ENCODE data around the gene DNAJA2. TPM values are rescaled to one million over a fixed set of nuclear protein-coding genes. Genes with fewer than 3 reads are reported as not detected.

DNAJA2 gene
- total RNA-seq, 2 donors from 2014 or later, result 65.1 to 68.2 TPM

GRCh38 chr16:46908540-46909372 is 64.7 kb downstream of the DNAJA2 start:
- Histone ChIP-seq H3K36me3 (ENCODE audit: control insufficient read depth, insufficient read depth, low read length) (peaks cover 53% of the 10 kb centered on the region), H3K27me3 (ENCODE audit: control insufficient read depth, insufficient read depth, low read length, poor library complexity, severe bottlenecking) (no peaks in the 10 kb centered on the region), H3K4me3 (ENCODE audit: low read length) (no peak overlapping the region), H3K27ac (ENCODE audit: low read depth, low read length) (no peak overlapping the region), H3K9me3 (ENCODE audit: control insufficient read depth, low read length) (no peaks in the 10 kb centered on the region), H3K9ac (ENCODE audit: extremely low read depth, low read length, poor library complexity, severe bottlenecking) (no peak overlapping the region), H3K4me1 (ENCODE audit: control insufficient read depth, insufficient read depth, low read length) (no peaks in the 10 kb centered on the region)
- 73 to 96% methylated on average over 2 to 5 of the region's 6 CpGs for WGBS, 2 experiments (ENCODE audit: insufficient coverage in 1 of 2, insufficient read length in 1 of 2)
- no peak overlapping the region for H3K27ac Mint-ChIP-seq
- H3K9me3 Mint-ChIP-seq, result no peaks in the 10 kb centered on the region
- no peaks in the 10 kb centered on the region for H3K27me3 Mint-ChIP-seq (ENCODE audit: insufficient read depth)
- H3K4me3 Mint-ChIP-seq, result no peak overlapping the region
- peaks cover 5% of the 10 kb centered on the region for H3K4me1 Mint-ChIP-seq
- peak; percentile 90 for DNase-seq
- TF ChIP-seq, protein P1, sequence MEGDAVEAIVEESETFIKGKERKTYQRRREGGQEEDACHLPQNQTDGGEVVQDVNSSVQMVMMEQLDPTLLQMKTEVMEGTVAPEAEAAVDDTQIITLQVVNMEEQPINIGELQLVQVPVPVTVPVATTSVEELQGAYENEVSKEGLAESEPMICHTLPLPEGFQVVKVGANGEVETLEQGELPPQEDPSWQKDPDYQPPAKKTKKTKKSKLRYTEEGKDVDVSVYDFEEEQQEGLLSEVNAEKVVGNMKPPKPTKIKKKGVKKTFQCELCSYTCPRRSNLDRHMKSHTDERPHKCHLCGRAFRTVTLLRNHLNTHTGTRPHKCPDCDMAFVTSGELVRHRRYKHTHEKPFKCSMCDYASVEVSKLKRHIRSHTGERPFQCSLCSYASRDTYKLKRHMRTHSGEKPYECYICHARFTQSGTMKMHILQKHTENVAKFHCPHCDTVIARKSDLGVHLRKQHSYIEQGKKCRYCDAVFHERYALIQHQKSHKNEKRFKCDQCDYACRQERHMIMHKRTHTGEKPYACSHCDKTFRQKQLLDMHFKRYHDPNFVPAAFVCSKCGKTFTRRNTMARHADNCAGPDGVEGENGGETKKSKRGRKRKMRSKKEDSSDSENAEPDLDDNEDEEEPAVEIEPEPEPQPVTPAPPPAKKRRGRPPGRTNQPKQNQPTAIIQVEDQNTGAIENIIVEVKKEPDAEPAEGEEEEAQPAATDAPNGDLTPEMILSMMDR (conservative IDR thresholded peaks at IDR 0.05), result peak; percentile 86
- peaks cover 48% of the 10 kb centered on the region for H3K36me3 Mint-ChIP-seq (ENCODE audit: low read depth)

DNA sequence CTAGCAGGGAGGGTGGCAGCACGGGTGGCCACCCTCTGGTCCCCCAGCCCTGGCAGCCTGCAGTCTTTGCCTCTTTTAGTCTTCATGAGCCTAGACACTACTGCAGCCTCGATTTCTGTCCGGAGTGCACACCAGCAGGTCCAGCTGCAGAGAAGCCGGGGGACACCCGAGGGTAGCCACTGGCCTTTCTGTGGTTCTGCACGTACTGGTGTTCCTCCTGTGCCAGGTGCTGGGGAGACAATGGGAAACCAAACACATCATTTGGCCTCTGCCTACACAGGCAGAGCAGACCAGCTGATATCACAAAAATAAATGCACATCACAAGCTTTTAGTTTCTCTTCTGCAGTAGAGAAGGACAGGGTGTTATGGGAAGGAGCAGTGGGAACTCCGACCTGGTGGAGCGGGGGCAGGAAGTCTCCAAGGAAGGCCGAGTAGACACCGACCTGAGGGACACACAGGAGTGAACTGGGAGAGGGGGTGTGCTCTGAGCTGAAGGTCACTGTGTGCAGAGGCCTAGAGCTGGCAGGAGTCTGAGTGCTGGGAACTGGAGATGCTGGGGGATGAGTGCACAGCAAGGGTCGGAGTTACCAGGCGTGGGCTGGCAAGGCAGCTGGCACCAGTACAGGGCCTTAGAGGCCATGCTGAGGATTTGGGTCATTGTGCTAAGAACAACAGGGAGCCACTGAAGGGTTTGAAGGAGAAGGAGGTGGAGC is 66.3 kb downstream of the DNAJA2 start:
- WGBS, 2 experiments (ENCODE audit: insufficient coverage in 1 of 2, insufficient read length in 1 of 2), result 93 to 94% methylated on average over 10 to 12 of the region's 12 CpGs
- no peaks in the 10 kb centered on the region for H3K9me3 Mint-ChIP-seq
- Histone ChIP-seq H3K9me3 (ENCODE audit: control insufficient read depth, low read length) (no peaks in the 10 kb centered on the region), H3K36me3 (ENCODE audit: control insufficient read depth, insufficient read depth, low read length) (peaks cover 50% of the 10 kb centered on the region), H3K27me3 (ENCODE audit: control insufficient read depth, insufficient read depth, low read length, poor library complexity, severe bottlenecking) (no peaks in the 10 kb centered on the region), H3K27ac (ENCODE audit: low read depth, low read length) (no peak overlapping the region), H3K9ac (ENCODE audit: extremely low read depth, low read length, poor library complexity, severe bottlenecking) (no peak overlapping the region), H3K4me3 (ENCODE audit: low read length) (no peak overlapping the region), H3K4me1 (ENCODE audit: control insufficient read depth, insufficient read depth, low read length) (no peaks in the 10 kb centered on the region)
- no peaks in the 10 kb centered on the region for H3K27me3 Mint-ChIP-seq (ENCODE audit: insufficient read depth)
- no peak for DNase-seq
- TF ChIP-seq, protein P1 (conservative IDR thresholded peaks at IDR 0.05), result no peak
- H3K36me3 Mint-ChIP-seq (ENCODE audit: low read depth), result peaks cover 43% of the 10 kb centered on the region
- H3K27ac Mint-ChIP-seq, result peak overlapping the region; percentile 7
- no peak overlapping the region for H3K4me3 Mint-ChIP-seq
- peaks cover 5% of the 10 kb centered on the region for H3K4me1 Mint-ChIP-seq

DNA sequence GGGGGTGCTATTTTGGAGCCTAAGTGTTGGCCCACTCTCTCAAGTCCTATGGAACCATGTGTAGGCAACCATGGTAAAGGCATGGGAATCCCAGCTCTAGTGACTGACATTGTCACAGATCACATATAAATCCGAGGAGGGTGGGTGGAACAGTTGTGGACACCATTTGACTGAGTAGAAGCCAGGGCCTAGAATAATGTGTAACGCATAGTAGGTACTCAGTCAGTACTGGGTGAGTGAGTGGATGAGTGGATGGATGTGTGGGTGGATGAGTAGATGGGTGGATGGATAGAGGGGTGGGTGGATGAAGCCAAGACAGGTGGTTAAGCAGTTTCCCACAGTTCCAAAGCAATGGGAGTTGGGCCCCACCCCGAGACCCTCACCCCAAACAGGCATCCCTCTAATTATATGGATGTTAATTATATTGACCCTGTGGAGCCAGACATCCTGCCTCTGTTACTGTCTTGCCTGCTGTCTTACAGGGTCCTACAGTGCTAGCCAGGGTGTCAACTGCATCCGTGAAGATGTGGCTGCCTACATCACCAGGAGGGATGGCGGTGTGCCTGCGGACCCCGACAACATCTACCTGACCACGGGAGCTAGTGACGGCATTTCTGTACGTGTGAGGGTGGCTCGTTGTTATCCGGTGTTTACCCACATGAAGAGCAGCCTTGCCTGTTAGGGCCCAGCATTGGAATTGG is 67.0 kb downstream of the DNAJA2 start:
- no peaks in the 10 kb centered on the region for H3K27me3 Mint-ChIP-seq (ENCODE audit: insufficient read depth)
- H3K36me3 Mint-ChIP-seq (ENCODE audit: low read depth), result peaks cover 47% of the 10 kb centered on the region
- no peak for DNase-seq
- Histone ChIP-seq H3K4me1 (ENCODE audit: control insufficient read depth, insufficient read depth, low read length) (no peaks in the 10 kb centered on the region), H3K36me3 (ENCODE audit: control insufficient read depth, insufficient read depth, low read length) (peaks cover 49% of the 10 kb centered on the region), H3K9ac (ENCODE audit: extremely low read depth, low read length, poor library complexity, severe bottlenecking) (no peak overlapping the region), H3K27me3 (ENCODE audit: control insufficient read depth, insufficient read depth, low read length, poor library complexity, severe bottlenecking) (no peaks in the 10 kb centered on the region), H3K4me3 (ENCODE audit: low read length) (no peak overlapping the region), H3K27ac (ENCODE audit: low read depth, low read length) (no peak overlapping the region), H3K9me3 (ENCODE audit: control insufficient read depth, low read length) (no peaks in the 10 kb centered on the region)
- H3K4me3 Mint-ChIP-seq, result no peak overlapping the region
- WGBS, 2 experiments (ENCODE audit: insufficient coverage in 1 of 2, insufficient read length in 1 of 2), result 95 to 96% methylated on average over 11 of the region's 12 CpGs
- H3K9me3 Mint-ChIP-seq, result no peaks in the 10 kb centered on the region
- TF ChIP-seq, protein P1 (conservative IDR thresholded peaks at IDR 0.05), result no peak
- H3K27ac Mint-ChIP-seq, result no peak overlapping the region
- peaks cover 5% of the 10 kb centered on the region for H3K4me1 Mint-ChIP-seq

All from endodermal cell (in vitro differentiated cells).